IPS-15b (cell line): ENCODE measurements around the gene USP19.

Source experiments
- H3K27me3 ChIP-seq: one replicate; pipeline ENCODE4 v1.6.1; 2013; ENCODE audit warnings: low read length; ENCODE audit not compliant: control insufficient read depth, insufficient read depth
- H3K36me3 ChIP-seq: one replicate; pipeline ENCODE4 v1.6.1; 2013; ENCODE audit warnings: low read length; ENCODE audit not compliant: control insufficient read depth, insufficient read depth
- H3K4me1 ChIP-seq: one replicate; pipeline ENCODE4 v1.6.1; 2013; ENCODE audit warnings: mild to moderate bottlenecking, low read length; ENCODE audit not compliant: control insufficient read depth, insufficient read depth
- H3K4me3 ChIP-seq: one replicate; pipeline ENCODE4 v1.5.1; 2013; ENCODE audit warnings: low read depth, low read length
- H3K9ac ChIP-seq: one replicate; pipeline ENCODE4 v1.6.1; 2013; ENCODE audit warnings: low read depth, mild to moderate bottlenecking, low read length
- H3K9me3 ChIP-seq: one replicate; pipeline ENCODE4 v1.6.1; 2013; ENCODE audit warnings: mild to moderate bottlenecking, low read length; ENCODE audit not compliant: control insufficient read depth, insufficient read depth

Gene USP19

GRCh38 chr3:49120438-49121131 is at the start of gene USP19:
Gene USP19 (minus strand): TSS chr3:49120823. CDS start chr3:49119145, 1,678 bp downstream.
- Histone ChIP-seq H3K36me3 (peaks cover 66% of the 10 kb centered on the region), H3K9me3 (no peaks in the 10 kb centered on the region), H3K4me1 (peaks cover 5% of the 10 kb centered on the region), H3K4me3 (peak within 1 kb of the TSS; percentile 95), H3K9ac (peak within 1 kb of the TSS; percentile 94), H3K27me3 (no peaks in the 10 kb centered on the region)

GRCh38 chr3:49166752-49167556 is 46.3 kb upstream of the USP19 start:
- Histone ChIP-seq H3K4me3 (peak overlapping the region; percentile 94), H3K9me3 (no peaks in the 10 kb centered on the region), H3K27me3 (no peaks in the 10 kb centered on the region), H3K9ac (peak overlapping the region; percentile 13), H3K4me1 (peaks cover 5% of the 10 kb centered on the region), H3K36me3 (peaks cover 20% of the 10 kb centered on the region)

- Histone ChIP-seq H3K4me1 (peaks cover 5% of the 10 kb centered on the region), H3K9ac (peak within 1 kb of the TSS; percentile 76), H3K27me3 (no peaks in the 10 kb centered on the region), H3K4me3 (peak within 1 kb of the TSS; percentile 94), H3K9me3 (no peaks in the 10 kb centered on the region), H3K36me3 (peaks cover 21% of the 10 kb centered on the region)
Measured at GRCh38 chr3:49165771-49166751, 45.4 kb upstream of the USP19 start, which contains the start of gene CCDC71. Gene CCDC71 (minus strand): TSS chr3:49166331. CDS start chr3:49164208, 2,123 bp downstream.

- peak overlapping the region; percentile 94 for H3K4me3 ChIP-seq
- H3K9me3 ChIP-seq, result no peaks in the 10 kb centered on the region
- peaks cover 5% of the 10 kb centered on the region for H3K4me1 ChIP-seq
- no peaks in the 10 kb centered on the region for H3K27me3 ChIP-seq
- H3K9ac ChIP-seq, result peak overlapping the region; percentile 76
- H3K36me3 ChIP-seq, result peaks cover 21% of the 10 kb centered on the region
Measured at GRCh38 chr3:49164983-49165720, 44.5 kb upstream of the USP19 start.

GRCh38 chr3:49163609-49164008 is 43.0 kb upstream of the USP19 start:
- Histone ChIP-seq H3K4me1 (peaks cover 5% of the 10 kb centered on the region), H3K36me3 (peaks cover 21% of the 10 kb centered on the region), H3K27me3 (no peaks in the 10 kb centered on the region), H3K4me3 (no peak overlapping the region), H3K9me3 (no peaks in the 10 kb centered on the region), H3K9ac (no peak overlapping the region)

- no peaks in the 10 kb centered on the region for H3K27me3 ChIP-seq
- peaks cover 5% of the 10 kb centered on the region for H3K4me1 ChIP-seq
- H3K4me3 ChIP-seq, result no peak overlapping the region
- H3K36me3 ChIP-seq, result peaks cover 21% of the 10 kb centered on the region
- H3K9ac ChIP-seq, result no peak overlapping the region
- H3K9me3 ChIP-seq, result no peaks in the 10 kb centered on the region
Measured at GRCh38 chr3:49162751-49163419, 42.3 kb upstream of the USP19 start.

- Histone ChIP-seq H3K9me3 (no peaks in the 10 kb centered on the region), H3K27me3 (no peaks in the 10 kb centered on the region), H3K4me1 (peaks cover 5% of the 10 kb centered on the region), H3K36me3 (peaks cover 21% of the 10 kb centered on the region), H3K4me3 (no peak overlapping the region), H3K9ac (no peak overlapping the region)
Measured at GRCh38 chr3:49161808-49162530, 41.3 kb upstream of the USP19 start.

- no peak overlapping the region for H3K9ac ChIP-seq
- peaks cover 4% of the 10 kb centered on the region for H3K4me1 ChIP-seq
- H3K27me3 ChIP-seq, result no peaks in the 10 kb centered on the region
- H3K36me3 ChIP-seq, result peaks cover 21% of the 10 kb centered on the region
- H3K4me3 ChIP-seq, result no peak overlapping the region
- H3K9me3 ChIP-seq, result no peaks in the 10 kb centered on the region
Measured at GRCh38 chr3:49161197-49161596, 40.6 kb upstream of the USP19 start.

GRCh38 chr3:49158792-49159191 is 38.2 kb upstream of the USP19 start:
- Histone ChIP-seq H3K27me3 (no peaks in the 10 kb centered on the region), H3K9me3 (no peaks in the 10 kb centered on the region), H3K4me1 (no peaks in the 10 kb centered on the region), H3K4me3 (no peak overlapping the region), H3K9ac (no peak overlapping the region), H3K36me3 (peaks cover 17% of the 10 kb centered on the region)

GRCh38 chr3:49158103-49158709 is 37.6 kb upstream of the USP19 start:
- Histone ChIP-seq H3K27me3 (no peaks in the 10 kb centered on the region), H3K4me1 (no peaks in the 10 kb centered on the region), H3K9me3 (no peaks in the 10 kb centered on the region), H3K36me3 (peaks cover 11% of the 10 kb centered on the region), H3K4me3 (no peak overlapping the region), H3K9ac (no peak overlapping the region)
